Measurements from ENCODE around the gene RASAL1.

RASAL1 gene

GRCh38 chr12:113164014-113164413 lies 28.5 kb upstream of the RASAL1 start:
- TF ChIP-seq CTCF (IDR thresholded peaks at IDR 0.05; ENCODE audit: unreplicated experiment in 3 of 3): no peak
- H3K4me1 Mint-ChIP-seq: peaks cover 6% of the 10 kb centered on the region
- H3K4me3 Mint-ChIP-seq: no peak overlapping the region
- no peaks in the 10 kb centered on the region for H3K9me3 Mint-ChIP-seq
- H3K27ac Mint-ChIP-seq: no peak overlapping the region
- peaks cover 50% of the 10 kb centered on the region for H3K36me3 Mint-ChIP-seq (ENCODE audit: low read depth)
- H3K27me3 Mint-ChIP-seq (ENCODE audit: low read depth): no peaks in the 10 kb centered on the region

GRCh38 chr12:113163030-113163360 lies 27.4 kb upstream of the RASAL1 start:
- H3K27ac Mint-ChIP-seq: no peak overlapping the region
- no peaks in the 10 kb centered on the region for H3K27me3 Mint-ChIP-seq (ENCODE audit: low read depth)
- peaks cover 54% of the 10 kb centered on the region for H3K36me3 Mint-ChIP-seq (ENCODE audit: low read depth)
- peaks cover 6% of the 10 kb centered on the region for H3K4me1 Mint-ChIP-seq
- TF ChIP-seq CTCF (IDR thresholded peaks at IDR 0.05; ENCODE audit: unreplicated experiment in 3 of 3): no peak
- no peak overlapping the region for H3K4me3 Mint-ChIP-seq
- no peaks in the 10 kb centered on the region for H3K9me3 Mint-ChIP-seq

GRCh38 chr12:113162102-113163029 lies 26.8 kb upstream of the RASAL1 start:
- Mint-ChIP-seq H3K27ac (no peak overlapping the region), H3K36me3 (ENCODE audit: low read depth) (peaks cover 59% of the 10 kb centered on the region), H3K4me1 (peaks cover 6% of the 10 kb centered on the region), H3K9me3 (no peaks in the 10 kb centered on the region), H3K4me3 (no peak overlapping the region), H3K27me3 (ENCODE audit: low read depth) (no peaks in the 10 kb centered on the region)
- TF ChIP-seq CTCF (IDR thresholded peaks at IDR 0.05; ENCODE audit: unreplicated experiment in 3 of 3): no peak

- no peak overlapping the region for H3K4me3 Mint-ChIP-seq
- H3K36me3 Mint-ChIP-seq (ENCODE audit: low read depth): peaks cover 60% of the 10 kb centered on the region
- no peak overlapping the region for H3K27ac Mint-ChIP-seq
- peaks cover 6% of the 10 kb centered on the region for H3K4me1 Mint-ChIP-seq
- no peak for TF ChIP-seq CTCF (IDR thresholded peaks at IDR 0.05; ENCODE audit: unreplicated experiment in 3 of 3)
- H3K27me3 Mint-ChIP-seq (ENCODE audit: low read depth): peaks cover 6% of the 10 kb centered on the region
- H3K9me3 Mint-ChIP-seq: no peaks in the 10 kb centered on the region
Observed at GRCh38 chr12:113161415-113162016, 26.0 kb upstream of the RASAL1 start.

- Mint-ChIP-seq H3K27ac (no peak overlapping the region), H3K27me3 (ENCODE audit: low read depth) (peaks cover 21% of the 10 kb centered on the region), H3K4me1 (peaks cover 6% of the 10 kb centered on the region), H3K9me3 (no peaks in the 10 kb centered on the region), H3K36me3 (ENCODE audit: low read depth) (peaks cover 51% of the 10 kb centered on the region), H3K4me3 (no peak overlapping the region)
- TF ChIP-seq CTCF (IDR thresholded peaks at IDR 0.05; ENCODE audit: unreplicated experiment in 3 of 3): no peak
Observed at GRCh38 chr12:113159937-113160336, 24.4 kb upstream of the RASAL1 start.
